Measurements from ENCODE around the gene EHHADH.
"Not testable (repeated sequence)": the region's sequence is repeated elsewhere in the genome, so short reads cannot be mapped to it uniquely, and the experiment has no call there.

Gene EHHADH

DNA sequence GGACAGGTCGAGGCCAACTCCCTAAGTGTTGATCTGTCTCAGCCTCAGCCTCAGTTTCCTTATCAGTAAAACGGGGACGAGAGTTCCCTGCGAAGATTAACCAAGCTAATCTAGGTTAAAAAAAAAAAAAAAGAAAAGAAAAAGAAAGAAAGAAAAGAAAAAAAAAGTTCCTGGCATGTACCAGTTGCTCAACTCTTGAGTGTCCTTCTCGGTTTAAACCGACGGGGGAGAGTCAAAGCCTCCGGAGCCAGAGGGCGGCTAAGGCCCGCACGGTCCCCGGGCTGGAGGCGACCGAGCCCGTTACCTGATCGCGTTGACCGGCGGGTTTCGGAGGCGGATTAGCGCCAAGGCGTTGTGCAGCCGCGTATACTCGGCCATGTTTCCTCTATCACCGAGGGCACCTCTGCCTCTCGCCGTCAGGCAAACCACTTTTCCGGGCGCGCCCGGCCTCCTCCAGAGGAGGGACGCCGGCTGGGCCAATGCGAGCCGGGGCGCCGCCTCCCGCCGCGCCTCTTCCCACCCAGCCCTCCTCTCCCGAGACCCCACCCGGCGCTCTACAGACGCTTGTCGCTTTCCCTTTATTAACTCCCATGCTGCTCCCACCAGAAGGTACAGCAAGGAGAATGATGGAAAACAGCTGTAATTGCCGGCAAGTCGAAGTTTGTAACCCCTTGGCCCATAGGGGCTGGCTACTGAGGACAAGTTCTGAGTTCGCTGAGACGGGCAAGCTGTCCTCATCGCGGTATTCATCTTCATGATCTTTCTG, at the start of gene EHHADH:
TSS of gene EHHADH (minus strand) at position 405 of the 766 bp plus-strand sequence. CDS start at position 378, 27 bp downstream.
- no peak within 1 kb of the TSS for H3K27ac Mint-ChIP-seq
- H3K9me3 Mint-ChIP-seq: peaks cover 4% of the 10 kb centered on the region
- H3K4me1 Mint-ChIP-seq: no peaks in the 10 kb centered on the region
- peaks cover 1% of the 10 kb centered on the region for H3K36me3 Mint-ChIP-seq
- H3K4me3 Mint-ChIP-seq: peak within 1 kb of the TSS; percentile 80
- H3K27me3 Mint-ChIP-seq: peaks cover 8% of the 10 kb centered on the region

DNA sequence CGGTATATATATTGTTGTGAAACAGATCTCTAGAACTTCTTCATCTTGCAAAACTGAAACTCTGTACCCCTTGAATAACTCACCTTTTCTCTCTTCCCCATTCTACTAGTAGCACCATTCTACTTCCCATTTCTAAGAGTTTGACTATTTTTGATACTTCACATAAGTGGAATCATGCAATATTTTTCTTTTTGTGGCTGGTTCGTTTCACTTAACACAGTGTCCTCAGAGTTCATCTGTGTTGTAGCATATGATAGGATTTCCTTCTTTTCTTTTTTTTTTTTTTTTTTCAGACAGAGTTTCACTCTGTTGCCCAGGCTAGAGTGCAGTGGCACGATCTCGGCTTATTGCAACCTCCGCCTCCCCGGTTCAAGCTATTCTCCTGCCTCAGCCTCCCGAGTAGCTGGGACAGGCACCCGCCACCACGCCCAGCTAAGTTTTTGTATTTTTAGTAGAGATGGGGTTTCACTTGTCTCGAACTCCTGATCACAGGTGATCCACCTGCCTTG, 46.1 kb upstream of the EHHADH start:
- not testable (repeated sequence) for H3K4me1 Mint-ChIP-seq, H3K27me3 Mint-ChIP-seq, H3K4me3 Mint-ChIP-seq, H3K9me3 Mint-ChIP-seq, H3K27ac Mint-ChIP-seq, H3K36me3 Mint-ChIP-seq

- Mint-ChIP-seq H3K36me3 (peaks cover 4% of the 10 kb centered on the region), H3K4me1 (no peaks in the 10 kb centered on the region), H3K4me3 (no peak overlapping the region), H3K27ac (no peak overlapping the region), H3K9me3 (no peaks in the 10 kb centered on the region), H3K27me3 (no peaks in the 10 kb centered on the region)
Observed at GRCh38 chr3:185297867-185298266, 44.0 kb upstream of the EHHADH start.

DNA sequence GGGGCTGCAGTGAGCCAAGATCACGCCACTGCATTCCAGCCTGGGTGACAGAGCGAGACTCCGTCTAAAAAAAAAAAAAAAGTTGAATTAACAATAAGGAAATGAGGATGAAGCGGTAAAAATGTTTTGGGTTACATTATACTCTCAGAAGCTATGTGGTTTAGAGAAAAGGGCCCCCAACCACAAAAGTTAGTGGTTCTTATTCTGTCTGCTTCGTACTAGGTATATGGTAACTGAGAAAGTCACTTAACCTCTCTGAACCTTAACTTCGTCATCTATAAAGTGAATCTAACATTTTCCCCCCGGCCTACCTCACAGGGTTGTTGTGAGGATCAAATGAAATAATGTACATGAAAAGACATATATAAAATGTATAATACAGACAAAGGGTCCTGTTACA, 38.4 kb upstream of the EHHADH start:
- Mint-ChIP-seq H3K36me3 (peaks cover 10% of the 10 kb centered on the region), H3K4me3 (no peak overlapping the region), H3K4me1 (no peaks in the 10 kb centered on the region), H3K9me3 (no peaks in the 10 kb centered on the region), H3K27ac (no peak overlapping the region), H3K27me3 (no peaks in the 10 kb centered on the region)

GRCh38 chr3:185290266-185290665, 36.4 kb upstream of the EHHADH start:
- no peak overlapping the region for H3K4me3 Mint-ChIP-seq
- no peaks in the 10 kb centered on the region for H3K9me3 Mint-ChIP-seq
- peaks cover 16% of the 10 kb centered on the region for H3K36me3 Mint-ChIP-seq
- no peaks in the 10 kb centered on the region for H3K27me3 Mint-ChIP-seq
- H3K4me1 Mint-ChIP-seq: no peaks in the 10 kb centered on the region
- H3K27ac Mint-ChIP-seq: no peak overlapping the region

DNA sequence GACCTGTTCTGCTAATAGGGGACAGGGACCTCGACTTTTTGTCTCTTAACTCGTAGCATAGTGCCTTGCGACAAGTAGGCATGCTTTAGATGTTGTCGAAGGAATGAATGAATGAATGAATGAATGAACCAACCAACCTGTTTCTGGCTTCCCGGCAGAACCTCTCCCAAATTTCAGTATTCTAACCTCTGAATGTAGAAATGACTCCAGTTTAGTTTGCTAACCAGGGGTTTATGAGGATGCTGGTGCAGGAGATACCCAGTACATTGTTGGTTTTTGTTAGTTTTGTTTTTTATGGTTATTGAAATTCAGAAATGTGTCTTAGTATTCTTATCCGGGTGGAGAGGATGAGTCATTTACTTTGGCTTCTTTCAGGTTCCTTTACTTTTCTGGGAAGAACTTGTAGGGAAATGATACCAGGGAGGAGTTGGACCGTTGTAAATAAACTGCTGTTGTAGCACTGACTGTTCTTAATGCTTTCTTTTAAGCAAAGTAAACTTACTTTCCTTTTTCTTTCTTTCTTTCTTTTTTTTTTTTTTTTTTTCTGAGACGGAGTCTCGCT, 29.6 kb upstream of the EHHADH start:
- H3K36me3 Mint-ChIP-seq: peaks cover 14% of the 10 kb centered on the region
- peaks cover 20% of the 10 kb centered on the region for H3K4me1 Mint-ChIP-seq
- peaks cover 15% of the 10 kb centered on the region for H3K9me3 Mint-ChIP-seq
- peak overlapping the region; percentile 94 for H3K27ac Mint-ChIP-seq
- peak overlapping the region; percentile 98 for H3K4me3 Mint-ChIP-seq
- peaks cover 13% of the 10 kb centered on the region for H3K27me3 Mint-ChIP-seq

DNA sequence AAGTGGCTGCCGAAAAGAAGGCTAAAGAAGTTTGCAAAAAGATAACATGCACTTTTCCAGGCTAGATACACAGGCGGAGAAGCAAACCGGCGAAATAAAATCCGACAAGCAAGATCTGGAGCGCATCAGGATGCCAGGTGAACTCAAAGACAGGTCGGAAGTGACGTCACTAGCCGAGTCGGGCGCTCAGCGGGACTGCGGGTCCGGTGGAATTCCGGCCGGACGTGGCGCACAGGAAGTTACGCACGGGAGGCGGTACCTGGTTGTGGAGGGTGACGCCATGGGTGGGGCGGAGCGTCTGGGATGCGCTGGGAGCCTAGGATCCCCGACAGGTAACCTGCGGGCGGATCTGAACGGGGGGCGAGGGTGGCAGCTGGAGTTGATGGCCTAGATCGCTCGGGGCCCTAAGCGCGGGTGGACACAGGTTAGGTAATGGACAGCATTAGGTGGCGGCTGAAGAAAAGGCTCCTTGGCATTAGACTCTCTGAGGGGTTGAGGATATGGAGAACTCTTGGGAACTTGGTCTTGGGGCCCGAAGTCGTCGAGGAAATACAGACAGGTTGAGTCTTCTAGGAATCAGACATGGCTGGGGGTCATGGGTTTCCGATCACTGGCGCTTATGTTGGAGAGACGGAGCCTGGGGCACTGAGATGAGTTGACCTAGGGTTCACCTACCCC, 29.0 kb upstream of the EHHADH start:
- peak overlapping the region; percentile 94 for H3K27ac Mint-ChIP-seq
- peaks cover 15% of the 10 kb centered on the region for H3K9me3 Mint-ChIP-seq
- H3K4me3 Mint-ChIP-seq: peak overlapping the region; percentile 98
- H3K4me1 Mint-ChIP-seq: peaks cover 20% of the 10 kb centered on the region
- H3K27me3 Mint-ChIP-seq: peaks cover 14% of the 10 kb centered on the region
- peaks cover 14% of the 10 kb centered on the region for H3K36me3 Mint-ChIP-seq

DNA sequence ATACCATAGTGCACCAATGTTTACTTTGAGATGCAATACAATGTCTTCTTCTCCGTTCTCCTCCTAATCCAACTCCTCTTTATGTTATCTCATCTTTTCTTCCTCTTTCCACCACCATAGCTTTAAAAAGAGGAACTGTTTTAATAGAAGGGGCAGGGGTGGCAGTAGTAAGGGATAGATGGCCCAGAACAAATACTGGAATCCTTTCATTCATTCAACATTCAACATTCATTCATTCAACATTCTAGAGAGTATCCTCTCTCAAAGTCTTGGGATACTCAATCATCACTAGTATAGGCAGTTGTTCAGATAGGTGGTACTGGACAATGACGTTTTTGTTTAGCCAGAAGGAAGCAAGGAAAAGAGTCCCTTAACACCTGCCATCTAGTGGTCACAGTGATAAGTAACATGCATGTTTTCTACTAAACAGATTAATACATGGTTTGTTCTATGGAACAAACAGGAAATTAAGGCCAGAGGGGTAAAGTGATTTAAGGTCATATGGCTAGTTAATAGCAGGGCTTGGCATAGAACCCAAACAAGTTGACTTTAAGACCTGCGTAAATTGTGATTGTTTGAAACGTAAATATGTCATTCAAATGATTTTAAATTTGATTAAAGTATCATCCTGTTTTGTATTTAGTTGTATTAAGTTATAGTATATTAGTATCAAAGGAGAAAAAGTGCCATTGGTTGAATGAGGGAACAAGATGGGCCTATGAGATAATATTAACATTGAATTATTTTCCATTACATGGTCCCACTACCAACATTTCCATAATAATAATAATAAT, 26.9 kb upstream of the EHHADH start:
- Mint-ChIP-seq H3K27me3 (peaks cover 24% of the 10 kb centered on the region), H3K36me3 (peaks cover 9% of the 10 kb centered on the region), H3K4me1 (peaks cover 20% of the 10 kb centered on the region), H3K27ac (no peak overlapping the region), H3K4me3 (no peak overlapping the region), H3K9me3 (peaks cover 15% of the 10 kb centered on the region)

- peaks cover 7% of the 10 kb centered on the region for H3K36me3 Mint-ChIP-seq
- H3K4me1 Mint-ChIP-seq: peaks cover 20% of the 10 kb centered on the region
- H3K4me3 Mint-ChIP-seq: no peak overlapping the region
- H3K27me3 Mint-ChIP-seq: peaks cover 26% of the 10 kb centered on the region
- H3K9me3 Mint-ChIP-seq: peaks cover 15% of the 10 kb centered on the region
- no peak overlapping the region for H3K27ac Mint-ChIP-seq
Observed at GRCh38 chr3:185279587-185280138, 25.8 kb upstream of the EHHADH start.

- H3K36me3 Mint-ChIP-seq: no peaks in the 10 kb centered on the region
- H3K27ac Mint-ChIP-seq: no peak overlapping the region
Observed at GRCh38 chr3:185276415-185276814, 22.6 kb upstream of the EHHADH start.

GRCh38 chr3:185272033-185272432, 18.2 kb upstream of the EHHADH start:
- Mint-ChIP-seq H3K27ac (no peak overlapping the region), H3K9me3 (no peaks in the 10 kb centered on the region), H3K4me3 (no peak overlapping the region), H3K27me3 (peaks cover 35% of the 10 kb centered on the region), H3K4me1 (no peaks in the 10 kb centered on the region), H3K36me3 (no peaks in the 10 kb centered on the region)

More at GRCh38 chr3:185276415-185276814, 22.6 kb upstream of the EHHADH start:
- peaks cover 38% of the 10 kb centered on the region for H3K27me3 Mint-ChIP-seq
- no peak overlapping the region for H3K4me3 Mint-ChIP-seq
- H3K4me1 Mint-ChIP-seq: no peaks in the 10 kb centered on the region
- peaks cover 3% of the 10 kb centered on the region for H3K9me3 Mint-ChIP-seq

GRCh38 chr3:185270956-185271332, 17.1 kb upstream of the EHHADH start:
- Mint-ChIP-seq H3K9me3 (no peaks in the 10 kb centered on the region), H3K4me1 (no peaks in the 10 kb centered on the region), H3K36me3 (no peaks in the 10 kb centered on the region), H3K27ac (no peak overlapping the region), H3K4me3 (no peak overlapping the region), H3K27me3 (peaks cover 28% of the 10 kb centered on the region)

GRCh38 chr3:185270262-185270955, 16.6 kb upstream of the EHHADH start:
- Mint-ChIP-seq H3K4me3 (no peak overlapping the region), H3K4me1 (no peaks in the 10 kb centered on the region), H3K36me3 (no peaks in the 10 kb centered on the region), H3K27me3 (peaks cover 28% of the 10 kb centered on the region), H3K27ac (no peak overlapping the region), H3K9me3 (no peaks in the 10 kb centered on the region)

DNA sequence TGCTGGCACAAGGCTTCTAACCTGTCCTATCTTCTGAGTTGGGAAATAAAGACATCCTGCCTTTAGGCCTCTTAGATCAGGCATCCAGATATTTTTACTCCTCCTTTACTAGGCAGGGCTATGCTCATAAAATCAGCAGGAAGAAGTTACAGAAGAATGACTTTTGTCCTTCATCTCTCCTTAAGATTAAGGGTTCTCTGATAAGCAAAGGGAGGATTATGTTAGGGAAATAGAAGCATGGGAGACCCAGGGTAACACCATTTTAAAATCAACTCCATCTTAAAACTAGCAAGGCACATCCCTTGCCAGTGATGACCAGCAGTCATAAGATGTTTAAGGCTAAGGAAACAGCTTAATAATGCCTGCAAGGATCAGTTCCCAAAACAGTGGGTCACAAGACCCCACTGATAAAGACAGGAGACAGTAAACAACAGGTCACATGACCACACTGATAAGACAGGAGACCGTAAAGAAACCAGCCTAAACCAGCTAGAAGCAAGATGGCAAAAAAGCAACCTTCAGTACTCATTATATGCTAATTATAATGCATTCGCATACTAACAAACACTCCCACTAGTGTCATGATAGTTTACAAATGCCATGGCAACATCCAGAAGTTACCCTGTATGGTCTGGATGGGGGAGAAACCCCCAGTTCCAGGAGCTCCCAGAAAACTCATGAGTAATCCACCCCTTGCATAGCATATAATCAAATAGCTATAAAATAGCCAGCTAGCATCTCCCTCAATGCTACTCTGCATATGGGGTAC, 14.5 kb upstream of the EHHADH start:
- H3K27me3 Mint-ChIP-seq: peaks cover 23% of the 10 kb centered on the region
- no peaks in the 10 kb centered on the region for H3K9me3 Mint-ChIP-seq
- no peak overlapping the region for H3K27ac Mint-ChIP-seq
- H3K36me3 Mint-ChIP-seq: no peaks in the 10 kb centered on the region
- no peak overlapping the region for H3K4me3 Mint-ChIP-seq
- H3K4me1 Mint-ChIP-seq: no peaks in the 10 kb centered on the region
